ENCODE measurements around the gene MANBA.
A peak's percentile ranks its signal among the peaks of the same experiment; 100 is the strongest.

The MANBA gene

GRCh38 chr4:102760645-102761295 is at the start of gene MANBA:
TSS of gene MANBA (minus strand) at chr4:102760968. CDS start at chr4:102760894, 74 bp downstream.
- DNase-seq (ENCODE audit: low read depth in 2 of 2) = peak; percentile 52 to 79

GRCh38 chr4:102809691-102810090 is 48.9 kb upstream of the MANBA start:
- DNase-seq (ENCODE audit: low read depth in 2 of 2) = no peak

- DNase-seq (ENCODE audit: low read depth in 2 of 2) = no peak
Observed at GRCh38 chr4:102809190-102809589, 48.4 kb upstream of the MANBA start.

GRCh38 chr4:102808009-102808408 is 47.2 kb upstream of the MANBA start:
- no peak for DNase-seq (ENCODE audit: low read depth in 2 of 2)

GRCh38 chr4:102807345-102807744 is 46.6 kb upstream of the MANBA start:
- no peak for DNase-seq (ENCODE audit: low read depth in 2 of 2)

GRCh38 chr4:102799816-102800215 is 39.0 kb upstream of the MANBA start:
- DNase-seq (ENCODE audit: low read depth in 2 of 2) = no peak

- no peak for DNase-seq (ENCODE audit: low read depth in 2 of 2)
Observed at GRCh38 chr4:102794999-102795398, 34.2 kb upstream of the MANBA start.

GRCh38 chr4:102792361-102792936 is 31.7 kb upstream of the MANBA start:
- no peak for DNase-seq (ENCODE audit: low read depth in 2 of 2)

GRCh38 chr4:102791318-102791835 is 30.6 kb upstream of the MANBA start:
- no peak for DNase-seq (ENCODE audit: low read depth in 2 of 2)

- no peak for DNase-seq (ENCODE audit: low read depth in 2 of 2)
Observed at GRCh38 chr4:102789317-102789717, 28.5 kb upstream of the MANBA start.

GRCh38 chr4:102787944-102788343 is 27.2 kb upstream of the MANBA start:
- DNase-seq (ENCODE audit: low read depth in 2 of 2) = no peak

- no peak for DNase-seq (ENCODE audit: low read depth in 2 of 2)
Observed at GRCh38 chr4:102787096-102787881, 26.5 kb upstream of the MANBA start.

GRCh38 chr4:102786279-102786678 is 25.5 kb upstream of the MANBA start:
- DNase-seq (ENCODE audit: low read depth in 2 of 2) = no peak

GRCh38 chr4:102783006-102783405 is 22.2 kb upstream of the MANBA start:
- no peak for DNase-seq (ENCODE audit: low read depth in 2 of 2)

- DNase-seq (ENCODE audit: low read depth in 2 of 2) = no peak
Observed at GRCh38 chr4:102781570-102781969, 20.8 kb upstream of the MANBA start.

GRCh38 chr4:102780476-102781144 is 19.8 kb upstream of the MANBA start:
- no peak for DNase-seq (ENCODE audit: low read depth in 2 of 2)

- DNase-seq (ENCODE audit: low read depth in 2 of 2) = no peak
Observed at GRCh38 chr4:102779204-102779603, 18.4 kb upstream of the MANBA start.

GRCh38 chr4:102778720-102779119 is 18.0 kb upstream of the MANBA start:
- DNase-seq (ENCODE audit: low read depth in 2 of 2) = no peak

GRCh38 chr4:102775805-102776204 is 15.0 kb upstream of the MANBA start:
- no peak for DNase-seq (ENCODE audit: low read depth in 2 of 2)

- DNase-seq (ENCODE audit: low read depth in 2 of 2) = no peak
Observed at GRCh38 chr4:102774254-102774653, 13.5 kb upstream of the MANBA start.

GRCh38 chr4:102772738-102773340 is 12.1 kb upstream of the MANBA start:
- DNase-seq (ENCODE audit: low read depth in 2 of 2) = no peak

GRCh38 chr4:102764901-102765300 is 4.1 kb upstream of the MANBA start:
- DNase-seq (ENCODE audit: low read depth in 2 of 2) = no peak
